ENCODE data around the gene AP3M1.

GRCh38 chr10:74190494-74190893, 39.9 kb upstream of the AP3M1 start:
- TF ChIP-seq EZH2 (IDR thresholded peaks at IDR 0.05) (no peak), POLR2AphosphoS5 (IDR thresholded peaks at IDR 0.05; ENCODE audit: borderline replicate concordance, low read depth, low read length) (no peak), FOXP2 (optimal IDR thresholded peaks at IDR 0.05; ENCODE audit: control extremely low read depth, extremely low read length, insufficient read depth) (no peak)

All from SK-N-MC (cell line).